IMR-90 (cell line): Measurements from ENCODE around the gene DENND6B. TPM values are rescaled to one million over a fixed set of nuclear protein-coding genes. Genes with fewer than 3 reads are reported as not detected.

Experiments
- ATAC-seq: fragments of 200-7000 bp; cut with Tn5 transposase; 2 replicates; pipeline ENCODE4 v1.9.1; 2020; ENCODE audit warnings: low read depth, mild to moderate bottlenecking, moderate library complexity
- BruUV-seq: library from RNA; stranded (reverse); fragments of 400-500 nt; replicated peaks from 2 replicates; lab custom pipeline; 2021; lab: Mats Ljungman, UMichigan
- CTCF ChIA-PET: fragments of 300-600 bp; formaldehyde crosslinking; extraction: SDS; loops from one replicate; lab custom pipeline; 2021; ENCODE audit warnings: antibody characterized with exemption; lab: Yijun Ruan, JAX
- POLR2A ChIA-PET: fragments of 300-600 bp; sonication (Branson Sonifier 250); formaldehyde crosslinking; loops from one replicate; lab custom pipeline; 2022; ENCODE audit warnings: antibody characterized with exemption; ENCODE audit not compliant: unreplicated experiment; lab: Charles Lee
- DNase-seq: peaks from one replicate; pipeline ENCODE4 v3.0.0; 2013
- H2AFZ ChIP-seq: replicated peaks from 2 replicates; pipeline ENCODE3; 2013; ENCODE audit warnings: low read length, mild to moderate bottlenecking; ENCODE audit not compliant: poor library complexity
- H2AK5ac ChIP-seq: 2 replicates; pipeline ENCODE4 v1.6.1; 2013; ENCODE audit warnings: low read depth, low read length, inconsistent platforms
- H2AK9ac ChIP-seq: replicated peaks from 2 replicates; pipeline ENCODE3; 2013; ENCODE audit warnings: mild to moderate bottlenecking, low read depth, low read length, moderate library complexity; ENCODE audit not compliant: poor library complexity
- H2BK120ac ChIP-seq: 2 replicates; pipeline ENCODE4 v1.6.1; 2013; ENCODE audit warnings: low read depth, low read length, inconsistent platforms
- H2BK15ac ChIP-seq: 3 replicates; pipeline ENCODE4 v1.6.1; 2013; ENCODE audit warnings: low read depth, low read length, inconsistent platforms
- H2BK20ac ChIP-seq: 2 replicates; pipeline ENCODE4 v1.6.1; 2013; ENCODE audit warnings: low read depth, mild to moderate bottlenecking, inconsistent platforms, low read length, moderate library complexity
- H2BK5ac ChIP-seq: 2 replicates; pipeline ENCODE4 v1.6.1; 2013; ENCODE audit warnings: mild to moderate bottlenecking, low read depth, low read length, inconsistent platforms; ENCODE audit not compliant: poor library complexity, severe bottlenecking
- H3K14ac ChIP-seq: replicated peaks from 2 replicates; pipeline ENCODE4 v1.6.1; 2013; ENCODE audit warnings: low read depth, low read length, inconsistent platforms
- H3K18ac ChIP-seq: 2 replicates; pipeline ENCODE4 v1.6.1; 2013; ENCODE audit warnings: low read depth, low read length, control low read depth
- H3K23ac ChIP-seq: 2 replicates; pipeline ENCODE4 v1.6.1; 2013; ENCODE audit warnings: low read depth, low read length, inconsistent platforms
- H3K27ac ChIP-seq: 2 replicates; pipeline ENCODE4 v1.5.1; 2013; ENCODE audit warnings: mild to moderate bottlenecking, control low read depth, low read length; ENCODE audit not compliant: insufficient read depth
- H3K27me3 ChIP-seq: 2 replicates; pipeline ENCODE4 v1.6.1; 2013; ENCODE audit warnings: low read length; ENCODE audit not compliant: control insufficient read depth, insufficient read depth
- H3K36me3 ChIP-seq: 2 replicates; pipeline ENCODE4 v1.6.1; 2013; ENCODE audit warnings: low read length, mixed read lengths; ENCODE audit not compliant: control insufficient read depth, insufficient read depth
- H3K4ac ChIP-seq: 2 replicates; pipeline ENCODE4 v1.6.1; 2013; ENCODE audit warnings: low read depth, low read length, inconsistent platforms
- H3K4me1 ChIP-seq: 2 replicates; pipeline ENCODE4 v1.6.1; 2013; ENCODE audit warnings: low read length, mixed read lengths; ENCODE audit not compliant: control insufficient read depth, insufficient read depth
- H3K4me2 ChIP-seq: 2 replicates; pipeline ENCODE4 v1.6.1; 2013; ENCODE audit warnings: low read depth, mild to moderate bottlenecking, control low read depth, low read length, moderate library complexity
- H3K4me3 ChIP-seq: 2 replicates; pipeline ENCODE4 v1.5.1; 2013; ENCODE audit warnings: low read depth, mild to moderate bottlenecking, control low read depth, low read length, moderate library complexity; ENCODE audit not compliant: insufficient read depth
- H3K56ac ChIP-seq: 2 replicates; pipeline ENCODE4 v1.6.1; 2013; ENCODE audit warnings: low read length, inconsistent platforms; ENCODE audit not compliant: insufficient read depth; ENCODE audit errors: extremely low read depth
- H3K79me1 ChIP-seq, 2 experiments: 2 replicates each; pipeline ENCODE4 v1.6.1; 2013; ENCODE audit warnings: low read length in 2 of 2, inconsistent platforms in 1 of 2, low read depth in 1 of 2
- H3K9ac ChIP-seq: 2 replicates; pipeline ENCODE4 v1.6.1; 2013; ENCODE audit warnings: low read depth, low read length, control low read depth
- H3K9me1 ChIP-seq: 2 replicates; pipeline ENCODE4 v1.6.1; 2013; ENCODE audit warnings: low read length, inconsistent platforms; ENCODE audit not compliant: insufficient read depth
- H3K9me3 ChIP-seq: 2 replicates; pipeline ENCODE4 v1.6.1; 2013; ENCODE audit warnings: low read length; ENCODE audit not compliant: control insufficient read depth, insufficient read depth
- H4K20me1 ChIP-seq: 2 replicates; pipeline ENCODE4 v1.6.1; 2013; ENCODE audit warnings: low read length, inconsistent platforms; ENCODE audit not compliant: insufficient read depth
- H4K5ac ChIP-seq: 2 replicates; pipeline ENCODE4 v1.6.1; 2013; ENCODE audit warnings: mild to moderate bottlenecking, low read depth, low read length, control low read depth
- H4K8ac ChIP-seq, 2 experiments: 2 replicates each; pipeline ENCODE4 v1.6.1; 2013; ENCODE audit warnings: low read depth in 2 of 2, low read length in 2 of 2, control low read depth in 1 of 2, inconsistent platforms in 1 of 2
- H4K91ac ChIP-seq: 2 replicates; pipeline ENCODE4 v1.6.1; 2013; ENCODE audit warnings: low read depth, low read length, inconsistent platforms; ENCODE audit not compliant: insufficient read depth
- BHLHE40 ChIP-seq: fragments of 150-350 bp; IDR thresholded peaks from 2 replicates; pipeline ENCODE4 v1.6.1; 2016; ENCODE audit warnings: mild to moderate bottlenecking, low read depth, low read length
- CHD1 ChIP-seq: IDR thresholded peaks from 2 replicates; pipeline ENCODE4 v1.6.1; 2012; ENCODE audit warnings: low read depth, low read length, improper control_type of control experiment
- MAFK ChIP-seq: IDR thresholded peaks from 2 replicates; pipeline ENCODE4 v1.6.1; 2012; ENCODE audit warnings: low read depth, low read length, improper control_type of control experiment
- MXI1 ChIP-seq: IDR thresholded peaks from 2 replicates; pipeline ENCODE4 v1.6.1; 2012; ENCODE audit warnings: low read depth, mild to moderate bottlenecking, low read length, moderate library complexity, borderline replicate concordance
- RAD21 ChIP-seq: IDR thresholded peaks from 2 replicates; pipeline ENCODE4 v1.6.1; 2012; ENCODE audit warnings: low read length, improper control_type of control experiment
- SMC3 ChIP-seq: fragments of 150-350 bp; IDR thresholded peaks from 2 replicates; pipeline ENCODE4 v1.6.1; 2016; ENCODE audit warnings: low read depth, mild to moderate bottlenecking, antibody characterized with exemption, low read length, moderate library complexity
- WGBS, 2 experiments: methylation state at CpG; one replicate each; pipeline versions ENCODE4 v1.1.5 to v1.1.7; 2013; ENCODE audit warnings: missing lambda C conversion rate in 2 of 2; ENCODE audit not compliant: insufficient read length in 1 of 2; ENCODE audit errors: extremely low coverage in 2 of 2; 5-methylcytosine and 5-hydroxymethylcytosine counted together
- dilution Hi-C: fragments of 300-500 bp; cut with HindIII; formaldehyde crosslinking; loops from one replicate; pipeline ENCODE4 v1.14.3; 2018; ENCODE audit warnings: low sequenced_read_pairs; ENCODE audit not compliant: unreplicated experiment
- in situ Hi-C: fragments of 300-500 bp; cut with MboI; formaldehyde crosslinking; loops from 3 replicates; pipeline ENCODE4 v1.14.3; 2019; ENCODE audit warnings: low sequenced_read_pairs, inconsistent platforms, mixed read lengths
- intact Hi-C: fragments of 100-400 bp; cut with micrococcal nuclease; formaldehyde crosslinking; loops from 2 replicates; pipeline ENCODE4 v1.10.0; 2022
- polyA plus RNA-seq, 3 experiments: library from polyadenylated mRNA; depleted of rRNA; stranded (reverse); fragments of >200 nt; gene quantifications; 2 replicates each; pipeline ENCODE4 v1.2.3, GENCODE V29; 2012; ENCODE audit warnings: low replicate concordance in 1 of 3
- total RNA-seq: library from RNA; depleted of rRNA; stranded (reverse); fragments of >200 nt; gene quantifications from 2 replicates; pipeline ENCODE4 v1.2.3, GENCODE V29; 2012
- TF ChIP-seq, protein P1 (sequence below): fragments of 150-350 bp; IDR thresholded peaks from 2 replicates; pipeline ENCODE4 v1.6.1; 2017; ENCODE audit warnings: mild to moderate bottlenecking, antibody characterized with exemption, low read length, low read depth
- TF ChIP-seq, protein P2 (sequence below): conservative IDR thresholded peaks from 2 replicates; pipeline ENCODE4 v1.5.1; 2012; ENCODE audit warnings: mild to moderate bottlenecking, low read depth, low read length, improper control_type of control experiment

Gene DENND6B
- total and polyA plus RNA-seq, 2 of the 4 experiments (the other 2 are of a cell fraction): 0.36 to 4.9 TPM

DNA sequence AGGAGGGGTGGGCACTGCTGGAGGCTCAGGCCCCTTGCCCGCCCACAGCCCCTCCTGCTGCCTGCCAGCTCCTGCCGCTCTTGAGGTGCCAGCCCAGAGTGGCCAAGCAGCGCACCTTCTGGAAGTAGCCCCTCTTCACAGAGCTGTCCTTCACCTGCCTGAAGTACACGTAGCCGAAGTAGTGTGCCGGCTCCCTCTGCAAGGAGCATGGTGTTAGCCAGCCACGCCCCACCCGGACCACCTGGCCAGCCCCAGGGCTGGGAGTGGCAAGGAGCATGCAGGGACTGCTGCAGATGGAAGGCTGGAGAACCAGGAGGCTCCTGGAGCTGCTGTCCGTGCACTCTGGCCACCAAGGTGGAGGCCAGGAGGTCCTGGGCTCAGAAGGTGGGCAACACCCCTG, 9.6 kb downstream of the DENND6B start:
- 84% methylated on average over 5 of the region's 9 CpGs; no CpG with 5 or more reads in 1 of the 2 experiments for WGBS, 2 experiments
- CTCF ChIA-PET: no interaction called here

More for the DNA sequence above, 9.6 kb downstream of the DENND6B start:
- no peak overlapping the region for H2AFZ ChIP-seq
- no peak overlapping the region for H3K23ac ChIP-seq
- H2AK5ac ChIP-seq: no peak overlapping the region
- H3K4me3 ChIP-seq: no peak overlapping the region
- H4K20me1 ChIP-seq: no peaks in the 10 kb centered on the region
- dilution Hi-C loops: no loop called here
- peaks cover 3% of the 10 kb centered on the region; the same call in 1 of the 2 replicates for H3K27me3 ChIP-seq
- H3K56ac ChIP-seq: no peak overlapping the region
- H3K27ac ChIP-seq: no peak overlapping the region
- H3K18ac ChIP-seq: no peak overlapping the region
- no peak overlapping the region for H2BK20ac ChIP-seq
- no peak overlapping the region for H4K8ac ChIP-seq
- no peak overlapping the region for H3K9ac ChIP-seq
- H3K4ac ChIP-seq: no peak overlapping the region
- H3K9me1 ChIP-seq: no peaks in the 10 kb centered on the region
- no peak overlapping the region for H4K91ac ChIP-seq
- H3K9me3 ChIP-seq: no peaks in the 10 kb centered on the region
- H2BK5ac ChIP-seq: no peak overlapping the region
- no peaks in the 10 kb centered on the region for H3K4me1 ChIP-seq
- H3K4me2 ChIP-seq: no peak overlapping the region
- ATAC-seq: no peak
- H3K79me1 ChIP-seq: no peaks in the 10 kb centered on the region
- no peak for DNase-seq
- H4K5ac ChIP-seq: no peak overlapping the region
- POLR2A ChIA-PET: no interaction called here
- no peak overlapping the region for H3K14ac ChIP-seq
- TF ChIP-seq RAD21 (no peak), MAFK (no peak), MXI1 (no peak), BHLHE40 (no peak), SMC3 (no peak), CHD1 (no peak)
- TF ChIP-seq, protein P1, sequence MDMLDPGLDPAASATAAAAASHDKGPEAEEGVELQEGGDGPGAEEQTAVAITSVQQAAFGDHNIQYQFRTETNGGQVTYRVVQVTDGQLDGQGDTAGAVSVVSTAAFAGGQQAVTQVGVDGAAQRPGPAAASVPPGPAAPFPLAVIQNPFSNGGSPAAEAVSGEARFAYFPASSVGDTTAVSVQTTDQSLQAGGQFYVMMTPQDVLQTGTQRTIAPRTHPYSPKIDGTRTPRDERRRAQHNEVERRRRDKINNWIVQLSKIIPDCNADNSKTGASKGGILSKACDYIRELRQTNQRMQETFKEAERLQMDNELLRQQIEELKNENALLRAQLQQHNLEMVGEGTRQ: no peak
- TF ChIP-seq, protein P2, sequence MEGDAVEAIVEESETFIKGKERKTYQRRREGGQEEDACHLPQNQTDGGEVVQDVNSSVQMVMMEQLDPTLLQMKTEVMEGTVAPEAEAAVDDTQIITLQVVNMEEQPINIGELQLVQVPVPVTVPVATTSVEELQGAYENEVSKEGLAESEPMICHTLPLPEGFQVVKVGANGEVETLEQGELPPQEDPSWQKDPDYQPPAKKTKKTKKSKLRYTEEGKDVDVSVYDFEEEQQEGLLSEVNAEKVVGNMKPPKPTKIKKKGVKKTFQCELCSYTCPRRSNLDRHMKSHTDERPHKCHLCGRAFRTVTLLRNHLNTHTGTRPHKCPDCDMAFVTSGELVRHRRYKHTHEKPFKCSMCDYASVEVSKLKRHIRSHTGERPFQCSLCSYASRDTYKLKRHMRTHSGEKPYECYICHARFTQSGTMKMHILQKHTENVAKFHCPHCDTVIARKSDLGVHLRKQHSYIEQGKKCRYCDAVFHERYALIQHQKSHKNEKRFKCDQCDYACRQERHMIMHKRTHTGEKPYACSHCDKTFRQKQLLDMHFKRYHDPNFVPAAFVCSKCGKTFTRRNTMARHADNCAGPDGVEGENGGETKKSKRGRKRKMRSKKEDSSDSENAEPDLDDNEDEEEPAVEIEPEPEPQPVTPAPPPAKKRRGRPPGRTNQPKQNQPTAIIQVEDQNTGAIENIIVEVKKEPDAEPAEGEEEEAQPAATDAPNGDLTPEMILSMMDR: no peak
- H2AK9ac ChIP-seq: no peak overlapping the region
- BruUV-seq: no TSS peak
- H2BK15ac ChIP-seq: no peak overlapping the region
- intact Hi-C loops: no loop called here
- no peak overlapping the region for H2BK120ac ChIP-seq
- in situ Hi-C loops: no loop called here
- no peaks in the 10 kb centered on the region for H3K36me3 ChIP-seq
